ENCODE data around the gene P2RY2. TPM values are rescaled to one million over a fixed set of nuclear protein-coding genes. Genes with fewer than 3 reads are reported as not detected.

The P2RY2 gene
- total RNA-seq, 1 experiment from 2014 or later = 2.9 TPM

DNA sequence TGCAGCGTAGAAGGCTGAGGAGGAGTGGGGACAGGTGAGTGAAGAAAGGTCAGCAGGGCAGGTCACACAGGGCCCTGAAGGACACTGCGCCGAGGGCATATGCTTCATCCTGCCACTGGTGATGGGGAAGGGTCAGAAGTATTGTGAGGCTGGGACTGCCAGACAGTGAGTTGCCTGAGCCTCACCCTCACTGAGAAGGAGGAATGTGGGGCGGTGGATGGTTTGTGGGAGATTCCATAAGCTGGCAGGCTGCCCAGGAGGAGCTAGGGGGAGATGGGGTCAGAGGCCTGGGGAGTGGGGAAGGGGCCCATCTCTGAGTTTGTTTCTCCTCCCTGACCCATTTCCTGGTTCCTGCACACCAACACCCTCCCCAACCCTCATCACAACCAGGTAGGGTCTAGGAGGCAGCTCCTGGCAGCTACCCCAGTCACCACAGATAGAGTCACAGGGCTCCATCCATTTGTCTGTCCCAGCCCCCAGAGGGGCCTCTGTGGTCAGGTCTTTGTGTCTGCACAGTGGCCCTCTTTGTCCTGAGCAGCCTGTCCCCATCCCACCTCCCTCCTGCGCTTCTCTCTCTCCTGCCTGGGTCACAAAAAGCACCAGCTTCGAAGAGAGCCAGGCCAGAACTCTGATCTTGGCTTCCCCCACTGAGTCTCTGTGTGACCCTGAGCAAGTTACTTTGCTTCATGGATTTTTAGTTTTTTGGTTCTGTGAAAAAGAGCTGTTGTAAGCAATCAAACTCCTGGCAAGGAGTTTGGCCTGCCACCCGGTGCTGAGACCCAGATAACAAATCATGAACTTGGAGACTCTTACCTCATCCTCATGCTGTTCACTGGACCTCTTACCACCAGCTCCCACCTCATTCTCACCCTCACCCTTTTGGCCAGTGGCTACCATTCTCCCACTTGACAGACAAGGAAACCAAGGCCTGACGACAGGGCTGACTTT, 4.6 kb upstream of the P2RY2 start:
- no peaks in the 10 kb centered on the region for H4K20me1 ChIP-seq (ENCODE audit: insufficient read depth)
- no TSS peak for BruUV-seq (replicated peaks)
- no peaks in the 10 kb centered on the region for H3K79me2 ChIP-seq (ENCODE audit: insufficient read depth, low read length)
- no peaks in the 10 kb centered on the region for H3K27me3 ChIP-seq (ENCODE audit: insufficient read depth, low read length)
- RAD21 ChIA-PET (ENCODE audit: low non-redundant PET in 1 of 2, low total read pairs in 2 of 2, uncharacterized antibody in 2 of 2, unreplicated experiment in 2 of 2) = no interaction called here
- H3K9me2 ChIP-seq (ENCODE audit: insufficient read depth) = no peaks in the 10 kb centered on the region
- no peak for TF ChIP-seq CEBPB (IDR thresholded peaks at IDR 0.05; ENCODE audit: low read depth)
- TF ChIP-seq ZFX (IDR thresholded peaks at IDR 0.05) = no peak
- no peak for TF ChIP-seq JUND (IDR thresholded peaks at IDR 0.05)
- no peak for TF ChIP-seq ZBTB33 (IDR thresholded peaks at IDR 0.05; ENCODE audit: extremely low read depth, insufficient replicate concordance, low read length)
- TF ChIP-seq, protein P1, sequence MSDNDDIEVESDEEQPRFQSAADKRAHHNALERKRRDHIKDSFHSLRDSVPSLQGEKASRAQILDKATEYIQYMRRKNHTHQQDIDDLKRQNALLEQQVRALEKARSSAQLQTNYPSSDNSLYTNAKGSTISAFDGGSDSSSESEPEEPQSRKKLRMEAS (IDR thresholded peaks at IDR 0.05) = no peak
- TF ChIP-seq FOSL1 (IDR thresholded peaks at IDR 0.05; ENCODE audit: low read depth) = no peak
- no peak for TF ChIP-seq CBX3 (IDR thresholded peaks at IDR 0.05; ENCODE audit: low read depth)
- TF ChIP-seq SIN3A (IDR thresholded peaks at IDR 0.05; ENCODE audit: low read depth) = no peak
- TF ChIP-seq REST (IDR thresholded peaks at IDR 0.05; ENCODE audit: low read depth) = no peak
- TF ChIP-seq ATF3 (IDR thresholded peaks at IDR 0.05) = no peak
- no peak for TF ChIP-seq CTCF (IDR thresholded peaks at IDR 0.05 in 2 of 3, conservative IDR thresholded peaks at IDR 0.05 in 1 of 3; ENCODE audit: borderline replicate concordance in 1 of 3, insufficient read depth in 1 of 3, low read depth in 2 of 3, low read length in 2 of 3)
- CTCF ChIA-PET = interaction anchor here (2.6 kb wide), 1 partner anchor 23 kb away, joined by 7 read pairs; no protein-coding TSS in a partner anchor
- H3K27ac ChIP-seq (ENCODE audit: low read depth, low read length) = no peak overlapping the region
- intact Hi-C loops (cut with micrococcal nuclease) = no loop called here
- no peak overlapping the region for H3K9ac ChIP-seq (ENCODE audit: low read length)
- H3K4me1 ChIP-seq (ENCODE audit: control insufficient read depth in 1 of 2, insufficient read depth in 2 of 2, low read length in 2 of 2) = peaks cover 5 to 16% of the 10 kb centered on the region in 2 experiments; a peak in 3 of 4 replicates
- H3K9me3 ChIP-seq (ENCODE audit: control insufficient read depth in 1 of 2, insufficient read depth in 1 of 2, low read depth in 1 of 2, low read length in 2 of 2) = no peaks in the 10 kb centered on the region
- no peak overlapping the region for H2AFZ ChIP-seq (ENCODE audit: low read depth, low read length, poor library complexity, severe bottlenecking)
- H3K4me2 ChIP-seq (ENCODE audit: low read length) = no peak overlapping the region
- H3K4me3 ChIP-seq (replicated peaks in 1 of 2; ENCODE audit: low read depth in 1 of 2, low read length in 2 of 2) = no peak overlapping the region
- DNase-seq (ENCODE audit: low read depth, low spot score) (no peak), ATAC-seq (no peak)
- POLR2A ChIA-PET = no interaction called here
- no peaks in the 10 kb centered on the region for H3K36me3 ChIP-seq (ENCODE audit: control insufficient read depth in 1 of 2, insufficient read depth in 2 of 2, low read length in 2 of 2)

Data from HCT116 (cell line).